ENCODE measurements around the gene CAMK2A.

DNA sequence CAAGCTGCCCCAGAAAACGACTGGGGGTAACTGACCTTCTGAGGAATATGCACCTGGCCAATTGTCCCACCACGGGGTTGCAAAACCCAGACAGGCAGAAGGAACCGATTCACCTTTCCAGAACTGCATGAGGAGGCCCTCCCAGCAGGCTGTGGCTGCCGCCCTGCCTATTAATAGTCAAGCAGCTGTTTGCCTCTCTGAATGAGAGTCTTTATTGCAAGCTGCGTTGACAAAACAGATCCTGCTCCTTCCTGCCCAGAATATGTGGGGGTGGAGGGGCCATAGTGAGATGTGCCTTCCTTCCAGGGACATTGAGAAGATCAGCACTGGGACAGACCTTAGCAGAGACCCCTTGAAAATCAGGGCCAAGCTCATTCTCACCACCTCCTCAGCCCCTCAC lies 49.6 kb upstream of the CAMK2A start:
- TF ChIP-seq POLR2A (IDR thresholded peaks at IDR 0.05) (no peak), CTCF (IDR thresholded peaks at IDR 0.05) (no peak)
